Mesothelial cell of epicardium (in vitro differentiated cells): ENCODE measurements around the gene SPAG16. TPM values are rescaled to one million over a fixed set of nuclear protein-coding genes. Genes with fewer than 3 reads are reported as not detected.

Experiments used
- DNase-seq, 2 experiments: peaks; one replicate each; pipeline ENCODE4 v3.0.0; 2021; ENCODE audit warnings: low spot score in 2 of 2; ENCODE audit not compliant: unreplicated experiment in 2 of 2
- H3K27ac Mint-ChIP-seq: 2 replicates; pipeline ENCODE4 v1.8.0; 2021; ENCODE audit warnings: mixed read lengths
- H3K27me3 Mint-ChIP-seq: 2 replicates; pipeline ENCODE4 v1.8.0; 2021; ENCODE audit warnings: low read depth, mixed read lengths
- H3K36me3 Mint-ChIP-seq: 2 replicates; pipeline ENCODE4 v1.8.0; 2021; ENCODE audit warnings: mixed read lengths
- H3K4me1 Mint-ChIP-seq: 2 replicates; pipeline ENCODE4 v1.8.0; 2021; ENCODE audit warnings: mixed read lengths
- H3K4me3 Mint-ChIP-seq: 2 replicates; pipeline ENCODE4 v1.8.0; 2021; ENCODE audit warnings: mild to moderate bottlenecking, moderate library complexity, mixed read lengths
- H3K9me3 Mint-ChIP-seq: 2 replicates; pipeline ENCODE4 v1.8.0; 2021; ENCODE audit warnings: mixed read lengths
- CTCF ChIP-seq: fragments of 200-600 bp; sonication (generic); IDR thresholded peaks from one replicate; pipeline ENCODE4 v1.5.0; 2021; ENCODE audit warnings: antibody characterized with exemption; ENCODE audit not compliant: unreplicated experiment
- total RNA-seq: library from RNA; stranded (reverse); gene quantifications from 3 replicates; pipeline ENCODE4 v1.2.1, GENCODE V29; 2021

SPAG16 gene
- total RNA-seq, 1 donor from 2014 or later: 35.1 TPM

- TF ChIP-seq CTCF: no peak
- H3K27me3 Mint-ChIP-seq: no peaks in the 10 kb centered on the region
- H3K4me1 Mint-ChIP-seq: peaks cover 2% of the 10 kb centered on the region
- DNase-seq: no peak
- H3K27ac Mint-ChIP-seq: no peak overlapping the region
- H3K36me3 Mint-ChIP-seq: no peaks in the 10 kb centered on the region
- H3K9me3 Mint-ChIP-seq: no peaks in the 10 kb centered on the region
- H3K4me3 Mint-ChIP-seq: no peak overlapping the region
Measured at GRCh38 chr2:213415093-213415492, 130.8 kb downstream of the SPAG16 start.

GRCh38 chr2:213416832-213417231 lies 132.6 kb downstream of the SPAG16 start:
- no peak for DNase-seq
- H3K36me3 Mint-ChIP-seq: no peaks in the 10 kb centered on the region
- no peak overlapping the region for H3K4me3 Mint-ChIP-seq
- H3K9me3 Mint-ChIP-seq: no peaks in the 10 kb centered on the region
- peaks cover 2% of the 10 kb centered on the region for H3K4me1 Mint-ChIP-seq
- H3K27ac Mint-ChIP-seq: no peak overlapping the region
- no peak for TF ChIP-seq CTCF
- H3K27me3 Mint-ChIP-seq: no peaks in the 10 kb centered on the region

- no peak for TF ChIP-seq CTCF
- H3K4me1 Mint-ChIP-seq: peaks cover 2% of the 10 kb centered on the region
- DNase-seq: no peak
- no peak overlapping the region for H3K4me3 Mint-ChIP-seq
- H3K27ac Mint-ChIP-seq: no peak overlapping the region
- H3K9me3 Mint-ChIP-seq: no peaks in the 10 kb centered on the region
- H3K27me3 Mint-ChIP-seq: no peaks in the 10 kb centered on the region
- H3K36me3 Mint-ChIP-seq: no peaks in the 10 kb centered on the region
Measured at GRCh38 chr2:213419980-213420379, 135.7 kb downstream of the SPAG16 start.

DNA sequence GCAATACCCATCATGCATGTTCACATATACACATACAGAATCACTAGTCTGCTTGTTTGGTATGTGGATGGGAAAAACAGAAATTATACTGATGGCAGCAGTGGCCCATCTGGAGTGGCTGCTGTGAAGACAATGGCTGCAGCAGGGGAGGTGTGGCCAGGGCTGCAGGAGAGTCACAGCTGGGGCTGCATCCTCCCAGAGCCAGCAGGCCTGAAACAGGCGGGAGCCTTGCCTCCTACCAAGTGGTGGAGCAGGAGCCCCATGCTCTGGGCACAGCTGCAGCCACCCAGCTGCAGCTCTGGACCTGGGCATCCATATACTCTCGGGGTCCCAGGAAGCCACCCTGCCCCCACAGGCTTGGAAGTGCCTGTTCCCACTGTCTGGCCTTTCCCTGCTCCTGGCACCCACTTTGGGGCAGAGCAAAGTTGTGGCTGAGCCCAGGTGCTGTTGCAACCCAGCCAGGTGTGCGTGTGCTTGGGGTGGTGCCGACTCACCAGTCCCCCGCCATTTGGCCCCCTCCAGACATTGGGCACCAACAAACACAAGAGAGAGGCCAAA lies 136.6 kb downstream of the SPAG16 start:
- no peak for TF ChIP-seq CTCF
- Mint-ChIP-seq H3K36me3 (no peaks in the 10 kb centered on the region), H3K27me3 (no peaks in the 10 kb centered on the region)

DNA sequence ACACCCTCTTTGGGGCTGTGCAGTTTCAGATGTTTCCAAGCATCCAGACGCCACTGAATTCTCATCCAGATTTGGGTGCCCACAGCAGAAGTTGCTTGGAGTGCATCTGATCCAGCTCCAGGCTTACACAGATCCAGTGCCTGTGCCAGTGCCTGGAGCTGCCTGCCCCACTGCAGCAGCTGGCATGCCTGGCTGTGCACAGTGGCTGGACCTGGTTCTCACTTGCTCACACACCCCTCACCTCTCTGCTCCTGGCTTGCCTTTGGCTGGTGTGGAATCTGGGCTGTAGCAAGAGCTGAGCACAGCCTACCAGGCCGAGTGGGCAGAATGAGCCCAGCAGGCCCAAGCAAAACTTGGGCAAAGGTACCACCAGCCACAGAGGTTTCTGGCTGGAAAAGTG lies 137.9 kb downstream of the SPAG16 start:
- H3K4me3 Mint-ChIP-seq: no peak overlapping the region
- DNase-seq: no peak
- no peak overlapping the region for H3K27ac Mint-ChIP-seq
- no peaks in the 10 kb centered on the region for H3K9me3 Mint-ChIP-seq
- no peak for TF ChIP-seq CTCF
- H3K36me3 Mint-ChIP-seq: no peaks in the 10 kb centered on the region
- no peaks in the 10 kb centered on the region for H3K27me3 Mint-ChIP-seq
- no peaks in the 10 kb centered on the region for H3K4me1 Mint-ChIP-seq

More for the DNA sequence above, 136.6 kb downstream of the SPAG16 start:
- Mint-ChIP-seq H3K4me1 (peaks cover 2% of the 10 kb centered on the region), H3K27ac (no peak overlapping the region), H3K9me3 (no peaks in the 10 kb centered on the region), H3K4me3 (no peak overlapping the region)
- DNase-seq: no peak

GRCh38 chr2:213425618-213426017 lies 141.4 kb downstream of the SPAG16 start:
- no peaks in the 10 kb centered on the region for H3K4me1 Mint-ChIP-seq
- H3K9me3 Mint-ChIP-seq: peaks cover 15% of the 10 kb centered on the region
- TF ChIP-seq CTCF: no peak

More at GRCh38 chr2:213425618-213426017, 141.4 kb downstream of the SPAG16 start:
- H3K36me3 Mint-ChIP-seq: peaks cover 6% of the 10 kb centered on the region
- H3K4me3 Mint-ChIP-seq: no peak overlapping the region
- H3K27ac Mint-ChIP-seq: no peak overlapping the region
- H3K27me3 Mint-ChIP-seq: no peaks in the 10 kb centered on the region
- DNase-seq: no peak
